ENCODE results near the gene CERS3. TPM values are rescaled to one million over a fixed set of nuclear protein-coding genes. Genes with fewer than 3 reads are reported as not detected.

CERS3 gene
- polyA plus RNA-seq, 1 donor (not counting 4 experiments of a cell fraction or from before 2014, with no cell fraction given): 23.5 TPM

GRCh38 chr15:100426937-100427336 is 101.8 kb downstream of the CERS3 start:
- Histone ChIP-seq H3K27me3 (ENCODE audit: control insufficient read depth, extremely low read depth, insufficient read depth, low read length) (no peaks in the 10 kb centered on the region), H3K9me3 (ENCODE audit: control insufficient read depth, low read depth, low read length) (no peaks in the 10 kb centered on the region), H4K20me1 (ENCODE audit: control insufficient read depth, extremely low read depth, insufficient read depth, low read length) (no peaks in the 10 kb centered on the region), H3K36me3 (ENCODE audit: control insufficient read depth in 2 of 2, extremely low read depth in 1 of 2, insufficient read depth in 2 of 2, low read length in 2 of 2) (no peaks in the 10 kb centered on the region), H3K4me1 (ENCODE audit: control insufficient read depth, extremely low read depth, insufficient read depth, low read length) (no peaks in the 10 kb centered on the region), H3K27ac (ENCODE audit: control insufficient read depth, insufficient read depth, low read length) (no peak overlapping the region), H3K4me2 (ENCODE audit: control insufficient read depth, extremely low read depth, insufficient read depth, low read depth, low read length) (no peak overlapping the region), H3K79me2 (ENCODE audit: control insufficient read depth, insufficient read depth, low read length) (no peaks in the 10 kb centered on the region), H3K9ac (ENCODE audit: control insufficient read depth, extremely low read depth, insufficient read depth, low read length) (no peak overlapping the region), H3K9me1 (ENCODE audit: control insufficient read depth, extremely low read depth, insufficient read depth, low read length) (no peaks in the 10 kb centered on the region), H3K4me3 (ENCODE audit: control insufficient read depth in 2 of 3, extremely low read depth in 1 of 3, insufficient read depth in 2 of 3, low read depth in 1 of 3, low read length in 3 of 3) (no peak overlapping the region), H2AFZ (ENCODE audit: control insufficient read depth, low read length) (no peak overlapping the region)
- TF ChIP-seq EZH2 (IDR thresholded peaks at IDR 0.05; ENCODE audit: low read length) (no peak), CTCF (optimal IDR thresholded peaks at IDR 0.05 in 1 of 3, IDR thresholded peaks at IDR 0.05 in 1 of 3, conservative IDR thresholded peaks at IDR 0.05 in 1 of 3; ENCODE audit: extremely low read depth in 1 of 3, insufficient read depth in 2 of 3, low read length in 3 of 3) (no peak)
- dilution Hi-C loops (cut with MboI; ENCODE audit: extremely low pct_ligation_motif_present, low sequenced_read_pairs): no loop called here
- DNase-seq (ENCODE audit: low read depth, low spot score) (no peak), FAIRE-seq (no peak)

- H3K4me2 ChIP-seq (ENCODE audit: control insufficient read depth, extremely low read depth, insufficient read depth, low read depth, low read length): no peak overlapping the region
- no peaks in the 10 kb centered on the region for H3K9me1 ChIP-seq (ENCODE audit: control insufficient read depth, extremely low read depth, insufficient read depth, low read length)
- no peaks in the 10 kb centered on the region for H3K27me3 ChIP-seq (ENCODE audit: control insufficient read depth, extremely low read depth, insufficient read depth, low read length)
- no peak for DNase-seq (ENCODE audit: low read depth, low spot score)
- no peaks in the 10 kb centered on the region for H3K79me2 ChIP-seq (ENCODE audit: control insufficient read depth, insufficient read depth, low read length)
- TF ChIP-seq EZH2 (IDR thresholded peaks at IDR 0.05; ENCODE audit: low read length) (no peak), CTCF (optimal IDR thresholded peaks at IDR 0.05 in 1 of 3, IDR thresholded peaks at IDR 0.05 in 1 of 3, conservative IDR thresholded peaks at IDR 0.05 in 1 of 3; ENCODE audit: extremely low read depth in 1 of 3, insufficient read depth in 2 of 3, low read length in 3 of 3) (no peak)
- H3K9ac ChIP-seq (ENCODE audit: control insufficient read depth, extremely low read depth, insufficient read depth, low read length): no peak overlapping the region
- no peak overlapping the region for H3K27ac ChIP-seq (ENCODE audit: control insufficient read depth, insufficient read depth, low read length)
- no peak overlapping the region for H2AFZ ChIP-seq (ENCODE audit: control insufficient read depth, low read length)
- peaks cover 0 to 7% of the 10 kb centered on the region in 2 experiments for H3K36me3 ChIP-seq (ENCODE audit: control insufficient read depth in 2 of 2, extremely low read depth in 1 of 2, insufficient read depth in 2 of 2, low read length in 2 of 2)
- dilution Hi-C loops (cut with MboI; ENCODE audit: extremely low pct_ligation_motif_present, low sequenced_read_pairs): no loop called here
- no peak for FAIRE-seq
- no peaks in the 10 kb centered on the region for H3K4me1 ChIP-seq (ENCODE audit: control insufficient read depth, extremely low read depth, insufficient read depth, low read length)
- no peaks in the 10 kb centered on the region for H3K9me3 ChIP-seq (ENCODE audit: control insufficient read depth, low read depth, low read length)
- no peaks in the 10 kb centered on the region for H4K20me1 ChIP-seq (ENCODE audit: control insufficient read depth, extremely low read depth, insufficient read depth, low read length)
- no peak overlapping the region for H3K4me3 ChIP-seq (ENCODE audit: control insufficient read depth in 2 of 3, extremely low read depth in 1 of 3, insufficient read depth in 2 of 3, low read depth in 1 of 3, low read length in 3 of 3)
These were observed 123.6 kb downstream of the CERS3 start for GRCh38 chr15:100405179-100405578.
